Naive thymus-derived CD8-positive, alpha-beta T cell (primary cell): Measurements from ENCODE around the gene CDKAL1. TPM values are rescaled to one million over a fixed set of nuclear protein-coding genes. Genes with fewer than 3 reads are reported as not detected.

Experiments
- ATAC-seq, 2 donors: fragments of 150-1000 bp; cut with Tn5 transposase in 1 of 2; sonication (Bioruptor Pico), chemical (Tn5 transposase) in 1 of 2; 1 replicate in 1 of 2; 2 replicates in 1 of 2; pipeline ENCODE4 v1.10.0; 2021; ENCODE audit warnings: mild to moderate bottlenecking in 2 of 2, moderate library complexity in 2 of 2
- POLR2A ChIA-PET: fragments of 350-600 bp; sonication (Branson Sonifier 250); formaldehyde crosslinking; loops from one replicate; lab custom pipeline; 2021; ENCODE audit warnings: antibody characterized with exemption; lab: Charles Lee
- DNase-seq, 10 donors: peaks; one replicate each; pipeline versions ENCODE4 v3.0.0 to v3.0.0-alpha.2; 2020 to 2022
- H3K27ac Mint-ChIP-seq, 10 donors: one replicate each; pipeline ENCODE4 v1.8.0; 2020 to 2022; ENCODE audit warnings: mild to moderate bottlenecking in 10 of 10, mixed read lengths in 10 of 10, moderate library complexity in 4 of 10, inconsistent platforms in 1 of 10
- H3K27me3 Mint-ChIP-seq, 5 donors: one replicate each; pipeline ENCODE4 v1.8.0; 2021 to 2022; ENCODE audit warnings: mixed read lengths in 5 of 5
- H3K36me3 Mint-ChIP-seq, 3 donors: one replicate each; pipeline ENCODE4 v1.8.0; 2020 to 2022; ENCODE audit warnings: mixed read lengths in 3 of 3, mild to moderate bottlenecking in 2 of 3, inconsistent platforms in 1 of 3
- H3K4me1 Mint-ChIP-seq, 4 donors: one replicate each; pipeline ENCODE4 v1.8.0; 2021 to 2022; ENCODE audit warnings: mixed read lengths in 4 of 4
- H3K4me3 Mint-ChIP-seq, 10 donors: one replicate each; pipeline ENCODE4 v1.8.0; 2020 to 2022; ENCODE audit warnings: mild to moderate bottlenecking in 10 of 10, mixed read lengths in 10 of 10, moderate library complexity in 6 of 10, inconsistent platforms in 1 of 10
- H3K9me3 Mint-ChIP-seq, 9 donors: one replicate each; pipeline ENCODE4 v1.8.0; 2020 to 2022; ENCODE audit warnings: mixed read lengths in 9 of 9, mild to moderate bottlenecking in 3 of 9, inconsistent platforms in 1 of 9, moderate library complexity in 1 of 9
- polyA plus RNA-seq, 3 donors: library from polyadenylated mRNA; unstranded; fragments of 300-500 nt; fragmentation: Illumina TruSeq; gene quantifications; one replicate each; pipeline ENCODE4 v1.2.3, GENCODE V29; 2021
- total RNA-seq, 8 experiments: library from RNA in 2 of 8; stranded (reverse) in 2 of 8; gene quantifications; one replicate each; pipeline ENCODE4 v1.2.3 and lab custom pipeline; 2021 to 2026

The CDKAL1 gene
- total and polyA plus RNA-seq, 5 experiments from 2014 or later, result 21.5 to 36.7 (median 29.1) TPM

DNA sequence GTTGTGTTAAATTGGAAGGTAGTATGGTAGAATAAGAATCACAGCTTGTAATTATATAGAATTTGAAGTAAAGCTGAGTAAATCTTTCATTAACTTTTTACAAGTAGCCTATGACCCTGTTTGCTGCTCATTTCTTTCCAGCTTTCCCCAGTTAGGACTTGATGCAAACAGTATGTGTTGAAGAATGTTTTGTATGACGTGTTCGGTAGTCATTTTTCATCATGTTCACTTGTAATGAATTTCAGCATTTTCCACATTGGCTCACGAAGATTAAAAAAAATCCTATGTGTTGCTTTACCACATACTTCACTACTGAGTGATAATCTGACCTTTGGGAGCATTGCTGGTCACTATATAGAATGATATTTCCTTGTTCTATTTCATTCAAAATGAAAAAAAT lies 162.4 kb downstream of the CDKAL1 start:
- Mint-ChIP-seq H3K27me3 (no peaks in the 10 kb centered on the region), H3K27ac (no peak overlapping the region), H3K4me1 (peaks cover 9 to 19% (median 14%) of the 10 kb centered on the region in 4 donors), H3K4me3 (no peak overlapping the region), H3K9me3 (no peaks in the 10 kb centered on the region), H3K36me3 (peaks cover 0 to 5% (median 2%) of the 10 kb centered on the region in 3 donors)
- POLR2A ChIA-PET, result no interaction called here
- no peak for DNase-seq
- no peak for ATAC-seq

DNA sequence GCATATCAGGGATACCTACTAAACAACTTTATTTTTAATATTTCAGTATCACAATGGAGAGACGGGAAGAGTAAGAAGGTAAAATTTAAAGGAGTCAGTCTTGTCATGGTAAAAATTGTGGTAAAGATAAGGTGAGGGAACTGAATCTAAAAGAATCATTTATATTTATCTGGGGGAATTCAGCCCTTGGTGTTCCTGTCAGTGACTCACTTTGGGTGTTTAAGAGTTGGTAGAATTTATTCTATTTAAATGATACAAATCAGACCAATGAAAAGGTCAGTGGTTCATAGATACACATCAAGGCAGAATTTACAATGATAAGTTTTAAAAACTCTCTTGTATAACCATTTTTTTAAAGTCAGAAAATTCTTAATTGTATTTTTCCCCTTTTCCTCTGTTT lies 164.4 kb downstream of the CDKAL1 start:
- peaks cover 0 to 5% (median 3%) of the 10 kb centered on the region in 3 donors for H3K36me3 Mint-ChIP-seq
- DNase-seq (no peak), ATAC-seq (no peak)
- no peaks in the 10 kb centered on the region for H3K27me3 Mint-ChIP-seq
- H3K27ac Mint-ChIP-seq, result no peak overlapping the region
- POLR2A ChIA-PET, result no interaction called here
- H3K4me3 Mint-ChIP-seq, result no peak overlapping the region
- H3K9me3 Mint-ChIP-seq, result no peaks in the 10 kb centered on the region
- H3K4me1 Mint-ChIP-seq, result peaks cover 14 to 31% (median 16%) of the 10 kb centered on the region in 4 donors

DNA sequence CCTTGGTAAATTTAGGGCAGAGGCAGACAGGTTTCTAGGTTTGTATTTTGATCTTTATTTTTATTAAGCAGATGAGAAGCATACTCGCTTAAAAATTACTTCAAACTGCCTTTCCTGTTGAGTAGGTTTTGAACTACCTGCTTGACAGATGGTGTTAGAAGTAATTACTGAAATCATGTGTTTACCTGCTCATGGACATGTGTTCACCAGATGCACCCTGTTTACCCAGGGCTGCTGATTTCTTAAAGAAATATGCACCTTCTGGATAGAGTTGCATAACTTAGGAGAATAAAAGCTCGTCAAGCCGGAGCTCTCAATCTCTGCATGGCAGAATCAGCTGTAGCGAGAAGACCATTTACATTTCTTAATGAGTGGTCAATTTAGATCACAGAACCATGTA lies 165.1 kb downstream of the CDKAL1 start:
- peaks cover 19 to 37% (median 20%) of the 10 kb centered on the region in 4 donors for H3K4me1 Mint-ChIP-seq
- no peaks in the 10 kb centered on the region for H3K27me3 Mint-ChIP-seq
- H3K9me3 Mint-ChIP-seq, result no peaks in the 10 kb centered on the region
- no peak for ATAC-seq
- no peak overlapping the region for H3K27ac Mint-ChIP-seq
- no peak overlapping the region for H3K4me3 Mint-ChIP-seq
- POLR2A ChIA-PET, result no interaction called here
- H3K36me3 Mint-ChIP-seq, result peaks cover 0 to 6% (median 3%) of the 10 kb centered on the region in 3 donors
- DNase-seq, result no peak

DNA sequence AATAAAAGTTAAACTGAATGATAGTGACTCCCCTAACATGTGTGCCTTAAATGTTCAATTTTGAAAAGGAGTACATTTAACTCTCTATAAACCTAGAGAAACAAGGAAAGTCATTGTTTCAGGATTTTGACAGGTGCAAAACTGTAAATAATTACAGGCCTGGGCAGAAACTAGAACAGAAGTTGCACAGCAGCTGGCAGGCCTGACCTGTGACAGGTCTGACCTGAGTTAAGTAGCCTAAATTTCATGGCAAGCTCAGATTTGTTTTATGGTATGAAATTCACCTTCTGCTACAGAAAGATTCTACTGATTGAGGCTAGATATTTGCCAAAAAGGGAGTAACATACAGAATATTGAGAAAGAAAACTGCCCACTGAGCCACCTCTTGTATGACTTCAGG lies 166.1 kb downstream of the CDKAL1 start:
- H3K27ac Mint-ChIP-seq, result peak overlapping the region in 1 of 10 donors; percentile 29
- H3K4me1 Mint-ChIP-seq, result peaks cover 18 to 37% (median 20%) of the 10 kb centered on the region in 4 donors
- peaks cover 0 to 8% (median 3%) of the 10 kb centered on the region in 3 donors for H3K36me3 Mint-ChIP-seq
- POLR2A ChIA-PET, result no interaction called here
- no peaks in the 10 kb centered on the region for H3K27me3 Mint-ChIP-seq
- no peak for ATAC-seq
- no peaks in the 10 kb centered on the region for H3K9me3 Mint-ChIP-seq
- no peak overlapping the region for H3K4me3 Mint-ChIP-seq
- no peak for DNase-seq

DNA sequence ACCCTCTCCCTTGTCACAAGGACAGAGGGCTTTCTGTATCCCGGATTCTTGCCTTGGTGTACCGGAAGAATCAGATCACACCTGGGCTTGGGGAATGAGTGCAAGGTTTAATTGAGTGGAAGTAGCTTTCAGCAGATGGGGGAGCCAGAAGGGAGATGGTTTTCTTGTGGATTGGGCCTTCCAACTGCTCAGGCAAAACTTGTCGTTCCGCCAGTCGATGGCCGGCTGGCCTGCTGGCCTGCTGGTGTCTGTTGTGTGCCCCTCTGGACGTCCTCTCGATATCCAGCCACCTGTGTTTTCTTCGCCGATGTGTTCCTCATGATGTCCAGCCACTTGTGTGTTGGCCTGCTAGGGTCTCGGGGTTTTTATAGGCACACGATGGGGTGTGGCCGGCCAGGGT lies 168.1 kb downstream of the CDKAL1 start:
- no peaks in the 10 kb centered on the region for H3K9me3 Mint-ChIP-seq
- H3K4me3 Mint-ChIP-seq, result no peak overlapping the region
- peaks cover 0 to 8% (median 3%) of the 10 kb centered on the region in 3 donors for H3K36me3 Mint-ChIP-seq
- no peak for DNase-seq
- peak overlapping the region in 1 of 10 donors; percentile 57 for H3K27ac Mint-ChIP-seq
- H3K27me3 Mint-ChIP-seq, result no peaks in the 10 kb centered on the region
- H3K4me1 Mint-ChIP-seq, result peaks cover 27 to 54% (median 36%) of the 10 kb centered on the region in 4 donors
- no peak for ATAC-seq
- POLR2A ChIA-PET, result no interaction called here

DNA sequence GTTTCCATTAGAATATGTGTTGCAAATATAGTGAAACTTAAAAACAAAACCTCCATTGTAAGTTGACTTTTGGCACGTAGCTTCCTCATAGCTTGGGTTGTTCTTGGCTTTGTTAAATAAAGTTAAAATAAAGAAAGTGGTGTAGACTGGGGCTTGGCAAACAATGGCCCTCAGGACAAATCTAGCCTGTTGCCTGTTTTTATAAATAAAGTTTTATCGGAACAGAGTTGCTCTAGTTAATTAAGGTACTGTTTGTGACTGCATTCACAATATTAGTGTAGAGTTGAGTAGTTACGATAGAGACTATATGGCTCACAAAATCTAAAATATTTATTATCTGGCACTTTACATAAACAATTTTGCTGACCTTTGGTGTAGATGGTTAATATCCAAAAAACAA lies 168.8 kb downstream of the CDKAL1 start:
- no peak overlapping the region for H3K27ac Mint-ChIP-seq
- DNase-seq (no peak), ATAC-seq (no peak)
- H3K4me3 Mint-ChIP-seq, result no peak overlapping the region
- H3K9me3 Mint-ChIP-seq, result no peaks in the 10 kb centered on the region
- H3K27me3 Mint-ChIP-seq, result no peaks in the 10 kb centered on the region
- H3K36me3 Mint-ChIP-seq, result peaks cover 0 to 6% (median 3%) of the 10 kb centered on the region in 3 donors
- POLR2A ChIA-PET, result no interaction called here
- H3K4me1 Mint-ChIP-seq, result peaks cover 25 to 56% (median 39%) of the 10 kb centered on the region in 4 donors

DNA sequence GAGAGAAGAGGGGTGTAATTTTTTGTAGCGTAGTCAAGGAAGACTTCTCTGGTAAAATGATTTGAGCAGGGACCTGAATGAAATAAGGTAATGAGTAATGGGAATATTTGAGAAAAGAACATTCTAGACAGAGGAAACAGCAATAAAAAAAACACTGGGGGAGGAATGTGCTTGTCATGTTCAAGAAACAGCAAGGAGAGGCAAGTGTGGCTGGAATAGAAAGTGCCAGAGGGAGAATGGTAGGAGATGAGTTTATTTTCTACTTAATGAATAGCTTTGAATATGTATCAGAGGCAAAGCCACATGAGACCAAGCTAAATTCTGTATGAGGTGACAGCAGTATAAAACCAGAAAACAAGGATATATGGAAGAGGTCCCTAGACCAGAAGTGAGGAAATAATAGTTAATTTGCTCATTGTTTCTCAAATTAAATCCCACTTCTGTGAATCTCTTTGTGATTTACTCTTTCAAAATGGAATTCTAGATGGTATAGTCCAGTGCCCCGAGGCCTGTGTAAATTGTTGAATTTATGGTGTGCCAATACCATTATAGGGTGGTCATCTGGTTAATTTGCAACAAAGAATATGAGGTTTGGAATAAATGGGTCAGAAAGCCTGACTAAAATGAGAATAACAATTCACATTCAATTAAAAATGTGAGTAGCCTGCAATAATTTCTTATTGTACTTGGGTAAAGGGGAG lies 170.2 kb downstream of the CDKAL1 start:
- peaks cover 0 to 6% (median 1%) of the 10 kb centered on the region in 3 donors for H3K36me3 Mint-ChIP-seq
- peaks cover 28 to 60% (median 48%) of the 10 kb centered on the region in 4 donors for H3K4me1 Mint-ChIP-seq
- DNase-seq (no peak), ATAC-seq (no peak)
- H3K9me3 Mint-ChIP-seq, result no peaks in the 10 kb centered on the region
- POLR2A ChIA-PET, result no interaction called here
- peak overlapping the region in 1 of 10 donors; percentile 0 for H3K27ac Mint-ChIP-seq
- H3K27me3 Mint-ChIP-seq, result no peaks in the 10 kb centered on the region
- H3K4me3 Mint-ChIP-seq, result no peak overlapping the region

DNA sequence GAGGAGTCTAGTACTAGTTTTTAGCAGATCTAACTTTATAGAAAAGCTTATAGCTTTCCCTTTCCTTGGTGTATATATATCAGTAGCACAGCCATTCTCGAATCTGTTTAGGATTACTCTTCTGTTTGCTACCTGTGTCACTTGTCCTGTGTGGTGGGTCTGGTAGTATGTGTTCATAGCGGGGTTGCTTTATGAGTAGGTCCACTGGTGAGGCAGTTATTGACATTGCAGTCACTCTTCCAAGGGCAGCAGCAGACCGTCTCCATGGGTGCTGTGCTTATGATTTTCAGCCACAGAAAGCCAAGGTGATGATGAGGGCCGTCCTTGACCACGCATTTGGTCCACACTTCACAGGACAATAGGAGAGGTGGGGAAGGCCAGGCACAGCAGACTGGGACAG lies 171.5 kb downstream of the CDKAL1 start:
- POLR2A ChIA-PET, result no interaction called here
- peak overlapping the region in 1 of 10 donors; percentile 15 for H3K27ac Mint-ChIP-seq
- H3K36me3 Mint-ChIP-seq, result peaks cover 0 to 4% (median 1%) of the 10 kb centered on the region in 3 donors
- H3K9me3 Mint-ChIP-seq, result no peaks in the 10 kb centered on the region
- H3K4me1 Mint-ChIP-seq, result peaks cover 29 to 60% (median 51%) of the 10 kb centered on the region in 4 donors
- H3K27me3 Mint-ChIP-seq, result no peaks in the 10 kb centered on the region
- no peak for ATAC-seq
- no peak overlapping the region for H3K4me3 Mint-ChIP-seq
- no peak for DNase-seq

DNA sequence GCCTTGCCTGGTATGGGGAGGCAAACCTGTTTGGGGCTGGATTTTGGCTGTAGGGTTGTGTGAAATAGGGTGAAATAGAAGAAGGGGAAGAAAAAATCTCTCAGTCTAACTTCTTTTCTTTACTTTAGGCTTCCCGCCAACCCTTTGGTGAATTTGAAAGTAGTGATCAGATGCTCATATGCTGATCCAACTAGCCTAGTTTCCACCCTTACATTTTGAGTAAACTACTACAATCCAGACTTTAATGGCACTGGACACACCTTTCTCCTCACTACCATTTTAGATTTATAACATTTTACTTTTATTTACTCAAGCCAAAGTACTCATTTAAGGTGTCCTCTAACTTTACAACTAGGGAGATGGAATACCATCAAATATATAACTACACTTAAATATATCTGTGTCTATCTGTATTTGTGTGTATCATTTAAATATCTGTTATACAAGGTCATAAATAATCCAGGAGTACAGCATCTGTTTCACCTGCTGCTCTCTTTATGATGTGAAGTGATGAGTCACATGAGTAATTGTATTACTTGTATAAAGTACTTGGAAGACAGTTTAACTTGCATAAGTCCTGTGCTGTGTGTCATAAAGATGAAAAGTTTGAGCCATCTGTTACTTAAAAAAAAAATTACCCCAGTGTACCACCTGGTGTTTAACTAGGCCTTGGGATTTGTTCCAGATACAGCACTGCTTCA lies 172.1 kb downstream of the CDKAL1 start:
- peaks cover 0 to 4% (median 1%) of the 10 kb centered on the region in 3 donors for H3K36me3 Mint-ChIP-seq
- H3K27me3 Mint-ChIP-seq, result no peaks in the 10 kb centered on the region
- DNase-seq, result no peak
- peak overlapping the region in 1 of 10 donors; percentile 29 for H3K27ac Mint-ChIP-seq
- no peak overlapping the region for H3K4me3 Mint-ChIP-seq
- peaks cover 29 to 61% (median 53%) of the 10 kb centered on the region in 4 donors for H3K4me1 Mint-ChIP-seq
- ATAC-seq, result no peak
- POLR2A ChIA-PET, result no interaction called here
- H3K9me3 Mint-ChIP-seq, result no peaks in the 10 kb centered on the region

DNA sequence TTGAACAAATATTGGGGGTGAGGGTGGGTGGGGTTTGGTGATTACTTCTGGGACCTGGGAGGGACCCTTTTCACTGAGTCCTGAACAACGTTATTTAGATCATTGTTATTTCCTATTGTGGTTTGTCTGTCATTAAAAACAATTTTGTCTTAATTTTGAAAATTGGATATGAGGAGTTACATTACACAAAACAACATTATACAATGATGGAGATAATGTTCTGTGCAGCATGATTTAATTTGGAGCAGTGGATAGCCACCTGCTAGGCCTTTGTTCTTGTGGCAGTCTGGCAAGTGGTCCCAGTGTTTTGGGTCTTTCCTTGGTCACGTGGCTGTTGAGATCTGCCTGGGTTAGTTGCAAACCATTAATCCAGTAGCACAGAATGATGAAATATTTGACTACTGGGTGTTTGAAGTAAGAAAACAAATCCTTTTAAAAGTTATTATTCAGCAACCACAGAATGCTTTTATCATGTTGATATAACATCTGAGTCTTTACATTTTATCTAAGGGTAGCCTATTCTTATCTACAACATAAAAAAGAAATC lies 172.8 kb downstream of the CDKAL1 start:
- Mint-ChIP-seq H3K4me3 (no peak overlapping the region), H3K4me1 (peaks cover 29 to 61% (median 53%) of the 10 kb centered on the region in 4 donors), H3K27ac (peak overlapping the region in 1 of 10 donors; percentile 34), H3K36me3 (peaks cover 0 to 4% (median 1%) of the 10 kb centered on the region in 3 donors), H3K9me3 (no peaks in the 10 kb centered on the region), H3K27me3 (no peaks in the 10 kb centered on the region)
- ATAC-seq (no peak), DNase-seq (no peak)
- POLR2A ChIA-PET, result no interaction called here

DNA sequence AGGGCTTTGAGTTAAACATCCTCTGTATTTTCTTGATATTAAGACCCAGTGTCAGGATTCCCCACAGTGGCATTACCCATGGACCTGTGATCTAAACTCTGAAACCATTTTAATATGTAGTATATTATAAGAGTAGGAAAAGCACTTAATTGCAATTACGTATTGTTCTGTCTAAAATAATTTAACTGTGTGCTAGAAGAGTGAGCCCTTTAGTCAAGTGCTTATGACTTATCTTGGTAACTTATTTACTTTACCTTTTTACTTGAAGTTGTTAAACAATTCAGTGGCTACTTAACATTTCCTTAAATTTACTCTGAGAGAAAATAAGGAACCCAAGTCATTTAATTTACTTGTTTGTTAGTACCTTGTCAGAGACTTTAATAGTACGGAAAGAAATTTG lies 173.6 kb downstream of the CDKAL1 start:
- ATAC-seq, result no peak

DNA sequence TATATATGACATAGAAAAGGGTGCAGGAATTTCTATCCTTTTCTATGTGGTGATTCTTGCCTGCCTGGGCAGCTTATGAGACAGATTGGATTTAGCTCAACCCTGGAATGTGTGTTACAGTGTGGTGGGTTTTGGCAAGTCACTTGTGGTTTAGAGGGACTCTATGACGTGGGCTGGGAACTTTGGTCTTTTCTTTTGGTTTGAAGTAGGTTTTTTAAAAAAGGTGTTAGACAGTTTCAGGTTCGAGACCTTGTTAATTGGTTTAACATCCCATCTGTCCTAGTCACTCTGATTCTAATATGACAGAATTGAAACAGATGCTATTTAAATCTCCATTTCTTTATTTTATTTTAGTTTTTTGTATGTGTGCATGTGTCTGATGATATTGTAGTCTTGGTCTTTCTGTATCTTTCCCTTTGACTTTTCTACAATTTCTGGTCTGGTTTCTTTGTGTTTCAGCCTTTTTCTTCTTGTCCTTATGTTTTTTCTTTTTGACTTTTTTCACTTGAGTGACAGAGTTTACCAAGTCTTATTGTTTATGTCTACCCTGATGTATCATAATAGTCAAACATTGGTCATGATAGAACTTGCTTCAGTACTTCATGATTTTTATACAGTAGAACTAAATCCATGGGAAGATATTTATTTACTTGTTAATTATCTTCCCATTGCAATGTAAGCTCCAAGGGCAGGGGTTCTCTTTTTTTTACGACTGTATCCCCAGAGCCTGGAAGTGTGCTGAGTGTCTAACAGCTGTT lies 174.3 kb downstream of the CDKAL1 start:
- peak overlapping the region in 4 of 10 donors; percentile 22 to 58 (median 46) for H3K4me3 Mint-ChIP-seq
- no peaks in the 10 kb centered on the region for H3K9me3 Mint-ChIP-seq
- no peaks in the 10 kb centered on the region for H3K27me3 Mint-ChIP-seq
- H3K27ac Mint-ChIP-seq, result peak overlapping the region in 6 of 10 donors; percentile 1 to 85 (median 47)
- ATAC-seq, result peak; percentile 30 to 91
- DNase-seq, result peak in 5 of 10 donors; percentile 4 to 56 (median 48)
- peaks cover 0 to 6% (median 0%) of the 10 kb centered on the region in 3 donors for H3K36me3 Mint-ChIP-seq
- peaks cover 28 to 52% (median 47%) of the 10 kb centered on the region in 4 donors for H3K4me1 Mint-ChIP-seq
- POLR2A ChIA-PET, result no interaction called here

More for the DNA sequence above, 173.6 kb downstream of the CDKAL1 start:
- Mint-ChIP-seq H3K27ac (peak overlapping the region in 1 of 10 donors; percentile 9), H3K4me3 (no peak overlapping the region), H3K4me1 (peaks cover 28 to 55% (median 48%) of the 10 kb centered on the region in 4 donors), H3K36me3 (peaks cover 0 to 6% (median 0%) of the 10 kb centered on the region in 3 donors), H3K9me3 (no peaks in the 10 kb centered on the region), H3K27me3 (no peaks in the 10 kb centered on the region)
- DNase-seq, result no peak
- POLR2A ChIA-PET, result no interaction called here
